Cardiac fibroblast (primary cell): ENCODE results near the gene ERC2.
A peak's percentile ranks its signal among the peaks of the same experiment; 100 is the strongest.

Source experiments
- DNase-seq, 2 donors: peaks; one replicate each; pipeline versions ENCODE4 v3.0.0 to v3.0.0-alpha.2; 2010; ENCODE audit warnings: low read depth in 2 of 2
- H3K4me3 ChIP-seq, 2 donors: replicated peaks in 1 of 2; 1 replicate in 1 of 2; 2 replicates in 1 of 2; pipeline ENCODE4 v1.5.1; 2011; ENCODE audit warnings: low read depth in 2 of 2, low read length in 2 of 2, mild to moderate bottlenecking in 2 of 2, moderate library complexity in 1 of 2
- TF ChIP-seq, protein P1 (sequence below): IDR thresholded peaks from one replicate; pipeline ENCODE4 v1.5.1; 2011; ENCODE audit warnings: low read depth, mild to moderate bottlenecking, low read length, inconsistent platforms

The ERC2 gene

DNA sequence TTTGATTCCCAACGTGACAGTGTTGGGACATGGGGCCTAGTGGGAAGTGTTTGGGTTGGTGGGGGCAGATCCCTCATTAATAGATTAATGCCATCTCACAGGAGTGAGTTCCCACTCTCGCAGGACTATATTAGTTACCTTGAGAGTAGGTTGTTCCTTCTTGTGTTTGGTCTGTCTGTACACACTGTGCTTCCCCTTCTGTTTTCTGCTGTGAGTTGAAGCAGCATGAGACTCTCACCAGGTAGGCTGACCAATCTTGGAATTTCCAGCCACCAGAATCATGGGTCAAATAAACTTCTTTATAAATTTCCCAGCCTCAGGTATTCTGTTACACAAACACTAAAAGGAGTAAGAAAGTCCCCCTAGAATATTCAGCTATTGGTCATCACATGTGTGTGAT, 145.4 kb downstream of the ERC2 start:
- DNase-seq, result no peak
- H3K4me3 ChIP-seq, result no peak overlapping the region
- TF ChIP-seq, protein P1, sequence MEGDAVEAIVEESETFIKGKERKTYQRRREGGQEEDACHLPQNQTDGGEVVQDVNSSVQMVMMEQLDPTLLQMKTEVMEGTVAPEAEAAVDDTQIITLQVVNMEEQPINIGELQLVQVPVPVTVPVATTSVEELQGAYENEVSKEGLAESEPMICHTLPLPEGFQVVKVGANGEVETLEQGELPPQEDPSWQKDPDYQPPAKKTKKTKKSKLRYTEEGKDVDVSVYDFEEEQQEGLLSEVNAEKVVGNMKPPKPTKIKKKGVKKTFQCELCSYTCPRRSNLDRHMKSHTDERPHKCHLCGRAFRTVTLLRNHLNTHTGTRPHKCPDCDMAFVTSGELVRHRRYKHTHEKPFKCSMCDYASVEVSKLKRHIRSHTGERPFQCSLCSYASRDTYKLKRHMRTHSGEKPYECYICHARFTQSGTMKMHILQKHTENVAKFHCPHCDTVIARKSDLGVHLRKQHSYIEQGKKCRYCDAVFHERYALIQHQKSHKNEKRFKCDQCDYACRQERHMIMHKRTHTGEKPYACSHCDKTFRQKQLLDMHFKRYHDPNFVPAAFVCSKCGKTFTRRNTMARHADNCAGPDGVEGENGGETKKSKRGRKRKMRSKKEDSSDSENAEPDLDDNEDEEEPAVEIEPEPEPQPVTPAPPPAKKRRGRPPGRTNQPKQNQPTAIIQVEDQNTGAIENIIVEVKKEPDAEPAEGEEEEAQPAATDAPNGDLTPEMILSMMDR, result no peak

DNA sequence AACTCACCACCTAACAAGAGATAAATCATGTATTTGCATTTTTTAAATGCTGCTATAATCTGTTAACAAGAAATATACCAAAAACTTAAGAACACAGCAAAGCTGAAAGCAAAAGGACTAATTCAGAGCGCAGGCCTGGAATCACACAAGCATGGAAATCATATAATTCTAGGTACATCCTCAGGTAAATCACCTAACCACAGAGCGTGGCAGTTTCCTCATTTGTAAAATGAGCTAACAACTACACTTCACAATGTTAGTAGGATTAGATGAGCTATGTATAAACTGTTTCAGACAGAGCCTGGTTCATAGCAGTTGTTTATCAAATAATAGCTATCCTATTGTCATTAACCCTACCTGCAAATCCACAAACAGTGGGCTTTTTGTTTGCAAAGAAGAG, 146.4 kb downstream of the ERC2 start:
- TF ChIP-seq, protein P1, result no peak
- H3K4me3 ChIP-seq, result no peak overlapping the region
- no peak for DNase-seq

- DNase-seq, result peak in 1 of 2 donors; percentile 20
- no peak overlapping the region for H3K4me3 ChIP-seq
- TF ChIP-seq, protein P1, result no peak
These were observed 146.9 kb downstream of the ERC2 start for GRCh38 chr3:56321383-56321782.

DNA sequence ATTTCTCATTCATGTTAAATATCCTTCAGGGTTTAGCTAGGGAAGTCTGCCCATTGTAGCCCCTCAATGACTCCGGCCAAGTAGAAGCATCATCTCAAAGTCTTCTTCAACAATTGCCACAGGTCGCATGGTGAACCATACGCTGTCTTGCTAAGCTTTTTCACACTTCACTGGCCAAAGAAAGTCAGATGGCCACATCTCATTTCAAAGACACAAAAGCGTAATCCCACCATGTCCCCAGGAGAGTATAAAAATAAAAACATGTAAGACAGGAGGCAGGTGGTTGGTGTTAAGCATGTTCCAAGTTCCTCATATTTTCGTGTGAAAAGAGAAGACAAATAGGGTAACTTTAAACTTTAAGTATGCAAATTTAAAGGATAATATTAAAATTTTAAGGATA, 147.4 kb downstream of the ERC2 start:
- H3K4me3 ChIP-seq, result no peak overlapping the region
- TF ChIP-seq, protein P1, result no peak
- DNase-seq, result no peak

- TF ChIP-seq, protein P1, result no peak
- DNase-seq, result no peak
- no peak overlapping the region for H3K4me3 ChIP-seq
These were observed 149.4 kb downstream of the ERC2 start for GRCh38 chr3:56318891-56319290.

GRCh38 chr3:56316944-56317343, 151.3 kb downstream of the ERC2 start:
- DNase-seq, result no peak
- TF ChIP-seq, protein P1, result no peak
- no peak overlapping the region for H3K4me3 ChIP-seq

DNA sequence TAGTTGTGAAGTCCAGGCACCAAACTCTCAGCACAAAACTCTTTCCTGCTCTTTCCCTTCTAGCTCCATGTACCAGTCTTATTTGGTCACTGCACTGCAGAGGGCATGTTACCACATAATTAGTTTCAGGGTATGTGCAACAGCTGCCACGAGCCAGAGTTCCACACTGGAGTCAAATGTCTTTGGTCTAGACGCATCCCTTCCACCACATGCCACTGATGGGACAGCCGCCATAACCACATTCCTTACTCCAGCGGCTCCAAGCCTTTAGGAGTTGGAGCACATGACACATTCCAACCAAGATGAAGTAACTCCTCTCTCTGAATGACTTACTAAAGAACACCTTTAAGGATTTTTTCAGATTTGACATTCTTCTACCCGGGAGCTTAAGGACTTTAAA, 153.4 kb downstream of the ERC2 start:
- peak; percentile 62 to 66 for DNase-seq
- TF ChIP-seq, protein P1, result no peak
- H3K4me3 ChIP-seq, result no peak overlapping the region
